BLaER1 (cell line): ENCODE results near the gene MTM1.

ENCODE experiments used
- H3K27ac ChIP-seq: shearing (Covaris generic); formaldehyde crosslinking; 2 replicates; pipeline ENCODE4 v1.8.1; 2022
- H3K27me3 ChIP-seq: shearing (Covaris generic); formaldehyde crosslinking; 2 replicates; pipeline ENCODE4 v1.8.1; 2022
- H3K36me3 ChIP-seq: shearing (Covaris generic); formaldehyde crosslinking; 2 replicates; pipeline ENCODE4 v1.8.1; 2022
- H3K4me1 ChIP-seq: shearing (Covaris generic); formaldehyde crosslinking; 2 replicates; pipeline ENCODE4 v1.8.1; 2022
- H3K4me2 ChIP-seq: shearing (Covaris generic); formaldehyde crosslinking; 2 replicates; pipeline ENCODE4 v1.8.1; 2022
- H3K4me3 ChIP-seq: shearing (Covaris generic); formaldehyde crosslinking; 2 replicates; pipeline ENCODE4 v1.8.1; 2022
- H3K9ac ChIP-seq: shearing (Covaris generic); formaldehyde crosslinking; 2 replicates; pipeline ENCODE4 v1.8.1; 2022
- H3K9me3 ChIP-seq: shearing (Covaris generic); formaldehyde crosslinking; 2 replicates; pipeline ENCODE4 v1.8.1; 2022
- H4K20me1 ChIP-seq: shearing (Covaris generic); formaldehyde crosslinking; 2 replicates; pipeline ENCODE4 v1.8.1; 2022
- Cebpa-rat ChIP-seq: shearing (Covaris generic); IDR thresholded peaks from 2 replicates; pipeline ENCODE4 v1.8.1; 2022

MTM1 gene

GRCh38 chrX:150568320-150569154 is at the start of gene MTM1:
Gene MTM1, plus strand, starts transcription at chrX:150568621. Its CDS starts 23,994 bp downstream, at chrX:150592615.
- peak within 1 kb of the TSS; percentile 79 for H3K4me3 ChIP-seq
- H3K36me3 ChIP-seq = no peaks in the 10 kb centered on the region
- TF ChIP-seq Cebpa-rat = no peak
- no peaks in the 10 kb centered on the region for H3K9me3 ChIP-seq
- H3K4me2 ChIP-seq = peak within 1 kb of the TSS; percentile 70
- no peaks in the 10 kb centered on the region for H3K27me3 ChIP-seq
- H4K20me1 ChIP-seq = peaks cover 20% of the 10 kb centered on the region
- H3K4me1 ChIP-seq = peaks cover 27% of the 10 kb centered on the region
- peak within 1 kb of the TSS; percentile 81 for H3K9ac ChIP-seq
- H3K27ac ChIP-seq = peak within 1 kb of the TSS; percentile 80

GRCh38 chrX:150522494-150522893 is 45.9 kb upstream of the MTM1 start:
- H3K4me3 ChIP-seq = no peak overlapping the region
- no peaks in the 10 kb centered on the region for H3K9me3 ChIP-seq
- H4K20me1 ChIP-seq = no peaks in the 10 kb centered on the region
- no peak for TF ChIP-seq Cebpa-rat
- peaks cover 2% of the 10 kb centered on the region for H3K4me1 ChIP-seq
- H3K36me3 ChIP-seq = no peaks in the 10 kb centered on the region
- H3K27me3 ChIP-seq = no peaks in the 10 kb centered on the region
- H3K9ac ChIP-seq = no peak overlapping the region
- H3K27ac ChIP-seq = no peak overlapping the region
- no peak overlapping the region for H3K4me2 ChIP-seq

GRCh38 chrX:150525061-150525919 is 43.1 kb upstream of the MTM1 start:
- Histone ChIP-seq H3K9ac (no peak overlapping the region), H3K4me3 (no peak overlapping the region), H4K20me1 (no peaks in the 10 kb centered on the region), H3K27me3 (no peaks in the 10 kb centered on the region), H3K4me1 (no peaks in the 10 kb centered on the region), H3K4me2 (no peak overlapping the region), H3K36me3 (no peaks in the 10 kb centered on the region), H3K27ac (no peak overlapping the region), H3K9me3 (no peaks in the 10 kb centered on the region)
- no peak for TF ChIP-seq Cebpa-rat

- TF ChIP-seq Cebpa-rat = no peak
- Histone ChIP-seq H3K9ac (no peak overlapping the region), H4K20me1 (no peaks in the 10 kb centered on the region), H3K27me3 (no peaks in the 10 kb centered on the region), H3K4me2 (no peak overlapping the region), H3K9me3 (no peaks in the 10 kb centered on the region), H3K36me3 (no peaks in the 10 kb centered on the region), H3K27ac (no peak overlapping the region), H3K4me3 (no peak overlapping the region), H3K4me1 (no peaks in the 10 kb centered on the region)
Observed at GRCh38 chrX:150526692-150527091, 41.7 kb upstream of the MTM1 start.

- H4K20me1 ChIP-seq = no peaks in the 10 kb centered on the region
- H3K36me3 ChIP-seq = no peaks in the 10 kb centered on the region
Observed at GRCh38 chrX:150527108-150527507, 41.3 kb upstream of the MTM1 start.

GRCh38 chrX:150529587-150529986 is 38.8 kb upstream of the MTM1 start:
- Histone ChIP-seq H3K27me3 (no peaks in the 10 kb centered on the region), H3K36me3 (no peaks in the 10 kb centered on the region), H4K20me1 (no peaks in the 10 kb centered on the region), H3K4me3 (no peak overlapping the region), H3K9ac (no peak overlapping the region), H3K9me3 (peaks cover 9% of the 10 kb centered on the region; the same call in 1 of the 2 replicates), H3K4me1 (no peaks in the 10 kb centered on the region), H3K4me2 (no peak overlapping the region), H3K27ac (no peak overlapping the region)
- TF ChIP-seq Cebpa-rat = no peak

More at GRCh38 chrX:150527108-150527507, 41.3 kb upstream of the MTM1 start:
- no peak for TF ChIP-seq Cebpa-rat
- Histone ChIP-seq H3K27me3 (no peaks in the 10 kb centered on the region), H3K9me3 (no peaks in the 10 kb centered on the region), H3K27ac (no peak overlapping the region), H3K4me1 (no peaks in the 10 kb centered on the region), H3K4me3 (no peak overlapping the region), H3K9ac (no peak overlapping the region), H3K4me2 (no peak overlapping the region)

GRCh38 chrX:150530821-150531220 is 37.6 kb upstream of the MTM1 start:
- H3K4me1 ChIP-seq = no peaks in the 10 kb centered on the region
- no peak overlapping the region for H3K4me2 ChIP-seq
- H3K9me3 ChIP-seq = peaks cover 22% of the 10 kb centered on the region
- no peak for TF ChIP-seq Cebpa-rat
- H3K27me3 ChIP-seq = no peaks in the 10 kb centered on the region
- no peaks in the 10 kb centered on the region for H4K20me1 ChIP-seq
- H3K36me3 ChIP-seq = no peaks in the 10 kb centered on the region
- H3K4me3 ChIP-seq = no peak overlapping the region
- no peak overlapping the region for H3K9ac ChIP-seq
- no peak overlapping the region for H3K27ac ChIP-seq

- Histone ChIP-seq H4K20me1 (no peaks in the 10 kb centered on the region), H3K27me3 (no peaks in the 10 kb centered on the region), H3K9ac (no peak overlapping the region), H3K4me1 (no peaks in the 10 kb centered on the region), H3K27ac (no peak overlapping the region), H3K4me2 (no peak overlapping the region), H3K9me3 (peaks cover 28% of the 10 kb centered on the region), H3K4me3 (no peak overlapping the region), H3K36me3 (no peaks in the 10 kb centered on the region)
- TF ChIP-seq Cebpa-rat = no peak
Observed at GRCh38 chrX:150531467-150531866, 37.0 kb upstream of the MTM1 start.

GRCh38 chrX:150533863-150534262 is 34.6 kb upstream of the MTM1 start:
- Histone ChIP-seq H3K27me3 (no peaks in the 10 kb centered on the region), H3K27ac (no peak overlapping the region), H3K36me3 (no peaks in the 10 kb centered on the region), H3K4me3 (no peak overlapping the region), H4K20me1 (no peaks in the 10 kb centered on the region), H3K9me3 (peaks cover 50% of the 10 kb centered on the region), H3K4me2 (no peak overlapping the region), H3K4me1 (peaks cover 10% of the 10 kb centered on the region), H3K9ac (no peak overlapping the region)
- TF ChIP-seq Cebpa-rat = no peak
